AG10803 (cell line): ENCODE data around the gene HTD2.

Experiments
- DNase-seq: peaks from one replicate; pipeline ENCODE4 v3.0.0; 2010; ENCODE audit warnings: low read depth
- H3K4me3 ChIP-seq: 2 replicates; pipeline ENCODE4 v1.5.1; 2011; ENCODE audit warnings: mild to moderate bottlenecking, low read length, control low read depth
- TF ChIP-seq, protein P1 (sequence below): conservative IDR thresholded peaks from 2 replicates; pipeline ENCODE4 v1.5.1; 2011; ENCODE audit warnings: mild to moderate bottlenecking, low read length, control low read depth, inconsistent platforms

The HTD2 gene

DNA sequence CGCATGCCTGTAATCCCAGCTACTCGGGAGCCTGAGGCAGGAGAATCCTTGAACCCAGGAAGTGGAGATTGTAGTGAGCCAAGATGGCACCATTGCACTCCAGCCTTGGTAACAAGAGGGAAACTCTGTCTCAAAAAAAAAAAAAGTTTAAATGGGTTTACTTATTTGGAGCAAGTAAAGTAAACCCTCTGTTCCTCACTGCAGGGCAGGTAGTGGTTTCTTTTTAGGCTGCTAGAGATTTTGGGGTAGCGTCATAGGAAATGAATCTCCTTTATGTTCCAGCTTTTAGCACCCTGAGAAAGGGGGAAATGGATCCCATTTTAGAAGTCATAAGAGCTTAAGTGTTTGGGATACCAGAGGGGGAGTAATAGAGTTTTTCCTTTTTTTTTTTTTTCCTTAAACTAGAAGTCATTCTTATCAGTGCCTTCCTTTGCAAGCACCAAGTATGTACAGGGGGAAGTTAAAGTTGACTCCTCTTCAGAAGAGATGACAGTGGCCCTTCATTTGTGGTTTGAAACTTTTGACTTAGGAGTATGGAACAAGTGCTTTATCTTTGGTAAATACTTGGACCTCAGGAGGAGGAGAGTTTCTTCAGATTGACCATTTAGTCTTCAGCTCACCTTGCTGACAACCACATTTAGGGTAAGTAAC is 34.4 kb downstream of the HTD2 start:
- TF ChIP-seq, protein P1, sequence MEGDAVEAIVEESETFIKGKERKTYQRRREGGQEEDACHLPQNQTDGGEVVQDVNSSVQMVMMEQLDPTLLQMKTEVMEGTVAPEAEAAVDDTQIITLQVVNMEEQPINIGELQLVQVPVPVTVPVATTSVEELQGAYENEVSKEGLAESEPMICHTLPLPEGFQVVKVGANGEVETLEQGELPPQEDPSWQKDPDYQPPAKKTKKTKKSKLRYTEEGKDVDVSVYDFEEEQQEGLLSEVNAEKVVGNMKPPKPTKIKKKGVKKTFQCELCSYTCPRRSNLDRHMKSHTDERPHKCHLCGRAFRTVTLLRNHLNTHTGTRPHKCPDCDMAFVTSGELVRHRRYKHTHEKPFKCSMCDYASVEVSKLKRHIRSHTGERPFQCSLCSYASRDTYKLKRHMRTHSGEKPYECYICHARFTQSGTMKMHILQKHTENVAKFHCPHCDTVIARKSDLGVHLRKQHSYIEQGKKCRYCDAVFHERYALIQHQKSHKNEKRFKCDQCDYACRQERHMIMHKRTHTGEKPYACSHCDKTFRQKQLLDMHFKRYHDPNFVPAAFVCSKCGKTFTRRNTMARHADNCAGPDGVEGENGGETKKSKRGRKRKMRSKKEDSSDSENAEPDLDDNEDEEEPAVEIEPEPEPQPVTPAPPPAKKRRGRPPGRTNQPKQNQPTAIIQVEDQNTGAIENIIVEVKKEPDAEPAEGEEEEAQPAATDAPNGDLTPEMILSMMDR = no peak
- DNase-seq = no peak
- no peak overlapping the region for H3K4me3 ChIP-seq

DNA sequence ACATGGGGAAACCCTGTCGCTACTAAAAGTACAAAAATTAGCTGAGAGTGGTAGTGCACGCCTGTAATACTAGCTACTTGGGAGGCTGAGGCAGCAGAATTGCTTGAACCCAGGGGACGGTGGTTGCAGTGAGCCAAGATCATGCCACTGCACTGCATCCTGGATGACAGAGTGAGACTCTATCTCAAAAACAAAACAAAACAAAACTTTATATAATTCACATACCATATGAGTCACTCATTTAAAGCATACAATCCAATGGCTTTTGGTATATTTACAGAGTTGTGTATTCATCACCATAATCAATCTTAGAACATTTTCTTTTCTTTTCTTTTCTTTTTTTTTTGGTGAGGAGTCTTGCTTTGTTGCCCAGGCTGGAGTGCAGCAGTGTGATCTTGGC is 35.1 kb downstream of the HTD2 start:
- DNase-seq = no peak
- no peak overlapping the region for H3K4me3 ChIP-seq
- TF ChIP-seq, protein P1 = no peak

DNA sequence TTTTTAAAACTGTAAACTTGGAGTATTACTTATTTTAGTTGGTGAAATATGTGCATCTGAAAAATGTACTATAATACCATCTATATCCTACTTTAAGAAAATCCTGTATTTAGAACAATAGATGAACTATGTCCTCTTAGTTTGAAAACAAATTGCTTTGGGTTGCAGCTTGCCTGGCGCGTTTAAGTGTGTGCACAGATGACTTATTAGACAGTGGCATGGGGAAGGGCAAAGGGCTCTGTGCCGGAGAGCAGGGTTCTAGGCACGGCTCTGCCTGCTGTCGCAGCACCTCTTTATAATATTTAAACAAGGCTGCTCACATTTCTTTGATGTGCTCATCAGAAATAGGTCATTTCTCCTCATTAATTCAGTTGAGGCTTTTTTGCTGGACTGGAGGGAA is 36.4 kb downstream of the HTD2 start:
- TF ChIP-seq, protein P1 = no peak

DNA sequence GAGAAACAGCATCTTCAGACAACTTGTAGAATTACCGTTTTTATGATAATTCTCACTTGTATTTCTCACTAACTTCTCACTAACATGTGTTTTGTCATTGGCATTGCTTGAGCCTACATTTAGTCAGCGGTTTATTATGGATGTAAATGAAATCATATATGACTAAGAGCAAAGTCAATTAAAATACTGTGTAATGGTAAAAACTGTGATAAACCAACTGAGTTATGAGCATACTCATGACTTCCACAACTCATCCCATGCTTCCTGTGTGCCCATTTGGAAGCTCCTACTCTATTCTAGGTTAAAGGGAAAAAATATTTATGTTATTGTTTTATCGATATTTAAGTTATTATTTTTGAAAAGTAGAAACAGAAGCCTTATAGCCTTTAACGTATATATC is 39.1 kb downstream of the HTD2 start:
- no peak overlapping the region for H3K4me3 ChIP-seq
- no peak for DNase-seq

More for the DNA sequence above, 36.4 kb downstream of the HTD2 start:
- no peak for DNase-seq
- H3K4me3 ChIP-seq = no peak overlapping the region

DNA sequence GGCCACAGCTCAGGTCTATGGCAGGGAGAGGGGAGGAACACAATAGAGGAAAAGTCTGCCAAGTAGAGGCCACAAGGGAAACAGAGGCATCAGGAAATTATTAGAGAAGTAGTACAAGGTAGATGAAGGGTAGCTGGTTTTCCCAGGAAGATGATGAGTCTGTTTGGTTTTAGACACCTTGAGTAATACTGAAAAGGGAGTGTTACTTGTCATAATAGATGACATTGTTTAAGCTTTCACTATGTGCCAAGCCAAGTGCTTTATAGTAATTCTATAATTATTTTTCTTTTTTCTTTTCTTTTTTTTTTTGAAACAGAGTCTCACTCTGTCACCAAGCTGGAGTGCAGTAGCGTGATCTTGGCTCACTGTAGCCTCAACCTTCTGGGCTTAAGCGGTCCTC is 40.0 kb downstream of the HTD2 start:
- TF ChIP-seq, protein P1 = no peak
- no peak overlapping the region for H3K4me3 ChIP-seq
- DNase-seq = no peak

More for the DNA sequence above, 39.1 kb downstream of the HTD2 start:
- TF ChIP-seq, protein P1 = no peak

DNA sequence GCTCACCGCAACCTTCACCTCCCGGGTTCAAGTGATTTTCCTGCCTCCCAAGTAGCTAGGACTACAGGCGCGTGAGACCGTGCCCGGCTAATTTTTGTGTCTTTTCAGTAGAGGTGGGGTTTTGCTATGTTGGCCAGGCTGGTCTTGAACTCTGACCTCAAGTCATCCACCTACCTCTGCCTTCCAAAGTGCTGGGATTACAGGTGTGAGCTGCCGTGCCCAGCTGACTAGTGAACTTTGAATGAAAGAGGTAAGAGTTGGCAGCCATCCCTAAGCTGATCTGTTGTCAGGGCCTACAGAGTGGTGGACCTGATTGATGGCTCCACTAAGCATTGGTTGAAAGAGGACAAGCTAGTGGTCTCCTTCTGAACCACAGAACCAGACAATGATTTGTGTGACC is 41.7 kb downstream of the HTD2 start:
- H3K4me3 ChIP-seq = no peak overlapping the region
- TF ChIP-seq, protein P1 = no peak
- no peak for DNase-seq

DNA sequence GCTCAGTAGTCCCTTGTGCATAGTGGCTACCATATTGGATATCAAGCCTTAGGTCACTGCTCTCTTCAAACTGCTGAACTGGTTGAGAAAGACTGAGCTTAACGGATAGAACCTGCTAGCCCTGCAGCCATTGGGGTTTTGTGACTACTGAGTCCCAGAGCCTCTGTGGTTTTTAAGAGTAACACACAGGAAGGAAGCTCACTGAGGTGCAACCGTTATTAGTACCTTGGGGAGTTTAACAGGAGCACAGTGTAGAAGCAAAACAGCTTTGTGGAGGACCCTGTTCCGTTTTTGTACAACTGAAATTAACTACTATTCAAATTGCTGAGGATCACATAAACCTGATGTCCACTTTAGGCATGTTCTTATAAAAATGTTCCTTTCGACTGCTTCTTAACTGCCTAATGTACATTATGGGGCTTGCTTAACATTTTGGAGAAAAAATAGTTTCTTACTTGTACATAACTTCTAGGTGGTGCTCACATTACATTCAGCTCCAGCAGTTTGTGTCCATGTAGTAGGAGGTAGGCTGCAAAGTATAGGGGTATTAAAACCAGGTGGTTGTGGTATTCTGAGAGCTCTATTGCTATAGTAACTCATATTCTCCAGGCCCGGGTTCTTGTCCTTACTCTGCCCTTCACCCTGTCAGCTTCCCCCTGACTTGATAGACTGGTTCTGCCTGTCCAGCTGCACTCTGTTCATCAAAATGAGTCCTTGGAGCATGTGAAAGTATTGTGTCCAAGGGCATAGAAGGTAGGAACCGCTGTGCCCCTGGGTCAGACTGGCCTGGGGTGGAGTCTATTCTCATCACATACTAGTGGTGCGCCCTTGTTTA is 43.7 kb downstream of the HTD2 start:
- no peak overlapping the region for H3K4me3 ChIP-seq
- TF ChIP-seq, protein P1 = no peak
- DNase-seq = no peak
